Subcutaneous abdominal adipose tissue (tissue), 5 donors: ENCODE measurements around the gene HARBI1.
"Not testable (repeated sequence)": the region's sequence is repeated elsewhere in the genome, so short reads cannot be mapped to it uniquely, and the experiment has no call there.

Source experiments
- H3K27ac ChIP-seq: one replicate; pipeline ENCODE4 v1.7.0; 2013; ENCODE audit warnings: low read depth, mild to moderate bottlenecking, inconsistent platforms, low read length, moderate library complexity
- H3K27me3 ChIP-seq, 5 donors: one replicate each; pipeline ENCODE4 v1.7.0; 2013; ENCODE audit warnings: low read length in 5 of 5, inconsistent platforms in 1 of 5; ENCODE audit not compliant: control insufficient read depth in 5 of 5, insufficient read depth in 4 of 5
- H3K36me3 ChIP-seq, 5 donors: one replicate each; pipeline ENCODE4 v1.7.0; 2013; ENCODE audit warnings: low read length in 5 of 5; ENCODE audit not compliant: control insufficient read depth in 5 of 5, insufficient read depth in 5 of 5
- H3K4me1 ChIP-seq, 5 donors: one replicate each; pipeline ENCODE4 v1.7.0; 2013; ENCODE audit warnings: low read length in 5 of 5, mild to moderate bottlenecking in 3 of 5, moderate library complexity in 1 of 5; ENCODE audit not compliant: control insufficient read depth in 5 of 5, insufficient read depth in 5 of 5
- H3K4me3 ChIP-seq, 5 donors: one replicate each; pipeline ENCODE4 v1.7.0; 2013; ENCODE audit warnings: low read length in 5 of 5, low read depth in 1 of 5
- H3K9ac ChIP-seq, 5 donors: one replicate each; pipeline ENCODE4 v1.7.0; 2013; ENCODE audit warnings: low read length in 5 of 5, mild to moderate bottlenecking in 4 of 5, moderate library complexity in 3 of 5
- H3K9me3 ChIP-seq, 5 donors: one replicate each; pipeline ENCODE4 v1.7.0; 2013; ENCODE audit warnings: low read length in 5 of 5; ENCODE audit not compliant: control insufficient read depth in 5 of 5
- donor health status: healthy.
- donor health status: healthy.
- donor health status: healthy.
- donor health status: healthy.
- donor health status: healthy.

HARBI1 gene

GRCh38 chr11:46588915-46589314 is 28.1 kb downstream of the HARBI1 start:
- Histone ChIP-seq H3K27me3 (no peaks in the 10 kb centered on the region), H3K4me1 (peaks cover 7 to 32% (median 31%) of the 10 kb centered on the region in 5 donors), H3K9ac (no peak overlapping the region), H3K4me3 (no peak overlapping the region), H3K27ac (no peak overlapping the region), H3K36me3 (no peaks in the 10 kb centered on the region), H3K9me3 (no peaks in the 10 kb centered on the region)

DNA sequence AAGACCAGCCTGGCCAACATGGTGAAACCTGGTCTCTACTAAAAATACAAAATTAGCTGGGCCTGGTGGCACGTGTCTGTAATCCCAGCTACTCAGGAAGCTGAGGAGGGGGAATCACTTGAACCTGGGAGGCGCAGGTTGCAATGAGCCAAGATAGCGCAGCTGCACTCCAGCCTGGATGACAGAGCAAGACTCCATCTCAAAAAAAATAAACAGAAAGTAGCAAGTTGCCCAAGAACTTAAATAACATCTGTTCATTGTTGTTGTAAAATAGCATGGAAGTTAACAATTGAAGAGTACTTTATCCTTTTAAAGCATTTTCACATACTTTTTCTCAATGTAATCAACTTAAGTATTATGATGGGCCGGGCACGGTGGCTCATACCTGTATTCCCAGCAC is 28.9 kb downstream of the HARBI1 start:
- Histone ChIP-seq H3K36me3 (no peaks in the 10 kb centered on the region), H3K4me3 (no peak overlapping the region), H3K9me3 (no peaks in the 10 kb centered on the region), H3K4me1 (peaks cover 5 to 27% (median 25%) of the 10 kb centered on the region in 5 donors), H3K27ac (no peak overlapping the region), H3K27me3 (no peaks in the 10 kb centered on the region), H3K9ac (no peak overlapping the region)

GRCh38 chr11:46583513-46583912 is 33.5 kb downstream of the HARBI1 start:
- not testable (repeated sequence) for H3K4me3 ChIP-seq, H3K27ac ChIP-seq, H3K4me1 ChIP-seq, H3K9ac ChIP-seq, H3K9me3 ChIP-seq, H3K27me3 ChIP-seq, H3K36me3 ChIP-seq

DNA sequence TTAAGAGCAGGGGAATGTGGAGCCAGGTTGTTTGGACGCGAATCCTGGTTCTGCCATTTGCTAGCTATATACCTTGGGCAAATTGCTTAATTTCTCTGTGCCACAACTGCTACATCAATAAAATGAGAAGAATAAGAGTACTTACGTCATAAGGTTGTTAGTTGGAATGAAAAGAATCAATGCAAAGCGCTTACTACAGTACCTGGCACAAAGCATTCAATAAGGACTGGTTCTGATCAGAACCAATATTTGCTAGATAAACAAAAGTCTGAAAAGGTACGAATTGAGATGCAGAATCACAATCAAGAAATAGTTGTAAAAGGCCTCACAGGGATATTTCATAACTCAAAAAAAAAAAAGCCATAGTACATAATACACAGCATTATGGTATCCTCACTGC is 34.4 kb downstream of the HARBI1 start:
- Histone ChIP-seq H3K4me1 (no peaks in the 10 kb centered on the region), H3K9ac (no peak overlapping the region), H3K4me3 (no peak overlapping the region), H3K27me3 (no peaks in the 10 kb centered on the region), H3K36me3 (no peaks in the 10 kb centered on the region), H3K9me3 (no peaks in the 10 kb centered on the region), H3K27ac (no peak overlapping the region)

- Histone ChIP-seq H3K27ac (no peak overlapping the region), H3K27me3 (no peaks in the 10 kb centered on the region), H3K9me3 (no peaks in the 10 kb centered on the region), H3K4me3 (no peak overlapping the region), H3K36me3 (no peaks in the 10 kb centered on the region), H3K4me1 (peaks cover 0 to 14% (median 4%) of the 10 kb centered on the region in 5 donors), H3K9ac (no peak overlapping the region)
Measured at GRCh38 chr11:46577058-46577457, 40.0 kb downstream of the HARBI1 start.

DNA sequence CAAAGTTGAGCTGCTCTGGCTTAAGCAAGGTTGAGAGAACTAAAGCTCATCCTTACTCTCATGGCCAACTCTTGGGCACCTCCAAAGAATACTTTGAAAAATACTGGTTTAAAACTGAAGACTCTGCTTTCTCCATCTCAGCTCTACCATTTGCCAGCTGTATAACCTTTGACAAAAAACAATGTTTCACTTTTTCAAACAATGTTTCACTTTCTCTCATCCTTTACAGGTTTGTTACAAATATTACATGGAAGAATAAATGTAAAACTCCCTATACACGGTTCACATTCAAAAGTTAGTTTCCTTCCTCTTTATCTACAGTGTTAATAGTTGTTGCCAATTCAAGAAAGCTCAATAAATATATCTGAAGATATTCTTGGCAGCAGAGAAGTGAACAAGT is 42.4 kb downstream of the HARBI1 start:
- Histone ChIP-seq H3K9me3 (no peaks in the 10 kb centered on the region), H3K27ac (no peak overlapping the region), H3K9ac (no peak overlapping the region), H3K4me1 (peaks cover 0 to 22% (median 9%) of the 10 kb centered on the region in 5 donors), H3K27me3 (no peaks in the 10 kb centered on the region), H3K36me3 (no peaks in the 10 kb centered on the region), H3K4me3 (no peak overlapping the region)

- no peak overlapping the region for H3K9ac ChIP-seq
- no peaks in the 10 kb centered on the region for H3K36me3 ChIP-seq
- H3K4me3 ChIP-seq, result no peak overlapping the region
- peaks cover 0 to 22% (median 9%) of the 10 kb centered on the region in 5 donors for H3K4me1 ChIP-seq
- no peaks in the 10 kb centered on the region for H3K27me3 ChIP-seq
- H3K27ac ChIP-seq, result no peak overlapping the region
- H3K9me3 ChIP-seq, result no peaks in the 10 kb centered on the region
Measured at GRCh38 chr11:46570790-46571398, 46.1 kb downstream of the HARBI1 start.

- Histone ChIP-seq H3K9me3 (no peaks in the 10 kb centered on the region), H3K27me3 (no peaks in the 10 kb centered on the region), H3K36me3 (no peaks in the 10 kb centered on the region), H3K9ac (no peak overlapping the region), H3K4me1 (peaks cover 0 to 13% (median 10%) of the 10 kb centered on the region in 5 donors), H3K27ac (no peak overlapping the region), H3K4me3 (no peak overlapping the region)
Measured at GRCh38 chr11:46565232-46565840, 51.7 kb downstream of the HARBI1 start.

DNA sequence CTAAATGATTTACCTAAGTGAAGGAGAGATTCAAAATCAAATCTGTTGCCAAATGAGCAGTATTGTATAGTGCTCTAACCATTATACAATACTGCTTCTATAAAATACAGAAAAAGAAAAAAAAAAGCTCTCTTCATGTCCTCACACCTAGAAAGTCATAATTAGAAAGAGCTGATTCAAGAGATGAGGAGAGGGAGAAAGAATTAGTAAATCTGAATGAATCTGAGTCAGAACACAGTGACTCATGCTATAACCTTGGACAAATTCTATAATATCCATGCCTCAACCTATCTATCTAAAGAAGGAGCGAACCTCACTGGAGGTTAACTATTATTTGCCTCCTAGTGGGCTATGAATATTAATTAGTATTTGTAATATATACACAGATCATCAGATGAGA is 52.6 kb downstream of the HARBI1 start:
- Histone ChIP-seq H3K9me3 (no peaks in the 10 kb centered on the region), H3K27ac (no peak overlapping the region), H3K27me3 (no peaks in the 10 kb centered on the region), H3K36me3 (no peaks in the 10 kb centered on the region), H3K4me1 (peaks cover 0 to 21% (median 18%) of the 10 kb centered on the region in 5 donors), H3K9ac (no peak overlapping the region), H3K4me3 (no peak overlapping the region)

DNA sequence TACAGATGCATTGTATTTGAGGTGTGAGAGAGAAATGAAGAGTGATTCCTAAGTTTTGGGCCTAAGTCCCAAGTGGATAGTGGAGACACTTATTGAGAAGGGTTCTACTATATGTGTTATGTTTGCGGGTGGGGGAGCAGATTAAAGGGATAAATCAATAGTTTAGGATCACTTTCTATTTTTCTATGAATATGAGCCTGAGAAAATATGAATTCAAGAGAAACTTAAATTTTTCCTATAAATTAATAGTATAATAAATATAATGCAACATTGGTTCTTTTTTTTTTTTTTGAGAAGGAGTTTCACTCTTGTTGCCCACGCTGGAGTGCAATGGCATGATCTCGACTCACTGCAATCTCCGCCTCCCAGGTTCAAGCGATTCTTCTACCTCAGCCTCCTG is 54.5 kb downstream of the HARBI1 start:
- Histone ChIP-seq H3K4me3 (no peak overlapping the region), H3K36me3 (no peaks in the 10 kb centered on the region), H3K27ac (no peak overlapping the region), H3K9me3 (no peaks in the 10 kb centered on the region), H3K9ac (no peak overlapping the region), H3K4me1 (peaks cover 0 to 21% (median 18%) of the 10 kb centered on the region in 5 donors), H3K27me3 (no peaks in the 10 kb centered on the region)
